ENCODE measurements around the gene ATP7B.
"Not testable (repeated sequence)": the region's sequence is repeated elsewhere in the genome, so short reads cannot be mapped to it uniquely, and the experiment has no call there.

The ATP7B gene

GRCh38 chr13:51910508-51910907 lies 100.7 kb downstream of the ATP7B start:
- TF ChIP-seq MYC (IDR thresholded peaks at IDR 0.05; ENCODE audit: low read depth, low read length) (no peak), POLR2A (IDR thresholded peaks at IDR 0.05; ENCODE audit: extremely low read depth, insufficient read length) (no peak), CTCF (IDR thresholded peaks at IDR 0.05; ENCODE audit: low read depth, low read length) (no peak)
- TF ChIP-seq, protein P1, sequence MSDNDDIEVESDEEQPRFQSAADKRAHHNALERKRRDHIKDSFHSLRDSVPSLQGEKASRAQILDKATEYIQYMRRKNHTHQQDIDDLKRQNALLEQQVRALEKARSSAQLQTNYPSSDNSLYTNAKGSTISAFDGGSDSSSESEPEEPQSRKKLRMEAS (IDR thresholded peaks at IDR 0.05; ENCODE audit: low read depth, low read length): no peak
- no peak overlapping the region for H3K4me3 ChIP-seq (ENCODE audit: low read depth, low read length)
- DNase-seq (ENCODE audit: low read depth): no peak

- not testable (repeated sequence) for DNase-seq (ENCODE audit: low read depth); H3K4me3 ChIP-seq (ENCODE audit: low read depth, low read length)
Measured at GRCh38 chr13:51909265-51909664, 102.0 kb downstream of the ATP7B start.

- H3K4me3 ChIP-seq (ENCODE audit: low read depth, low read length): no peak overlapping the region
- TF ChIP-seq MYC (IDR thresholded peaks at IDR 0.05; ENCODE audit: low read depth, low read length) (peak; percentile 54; the same call in 1 of the 2 replicates), POLR2A (IDR thresholded peaks at IDR 0.05; ENCODE audit: extremely low read depth, insufficient read length) (no peak)
- TF ChIP-seq, protein P1 (IDR thresholded peaks at IDR 0.05; ENCODE audit: low read depth, low read length): peak; percentile 69
- peak; percentile 94 for DNase-seq (ENCODE audit: low read depth)
Measured at GRCh38 chr13:51907040-51907732, 104.1 kb downstream of the ATP7B start.

- TF ChIP-seq MYC (IDR thresholded peaks at IDR 0.05; ENCODE audit: low read depth, low read length) (no peak), POLR2A (IDR thresholded peaks at IDR 0.05; ENCODE audit: extremely low read depth, insufficient read length) (no peak), CTCF (IDR thresholded peaks at IDR 0.05; ENCODE audit: low read depth, low read length) (no peak)
- TF ChIP-seq, protein P1 (IDR thresholded peaks at IDR 0.05; ENCODE audit: low read depth, low read length): no peak
- no peak for DNase-seq (ENCODE audit: low read depth)
- no peak overlapping the region for H3K4me3 ChIP-seq (ENCODE audit: low read depth, low read length)
Measured at GRCh38 chr13:51906581-51906980, 104.7 kb downstream of the ATP7B start.

DNA sequence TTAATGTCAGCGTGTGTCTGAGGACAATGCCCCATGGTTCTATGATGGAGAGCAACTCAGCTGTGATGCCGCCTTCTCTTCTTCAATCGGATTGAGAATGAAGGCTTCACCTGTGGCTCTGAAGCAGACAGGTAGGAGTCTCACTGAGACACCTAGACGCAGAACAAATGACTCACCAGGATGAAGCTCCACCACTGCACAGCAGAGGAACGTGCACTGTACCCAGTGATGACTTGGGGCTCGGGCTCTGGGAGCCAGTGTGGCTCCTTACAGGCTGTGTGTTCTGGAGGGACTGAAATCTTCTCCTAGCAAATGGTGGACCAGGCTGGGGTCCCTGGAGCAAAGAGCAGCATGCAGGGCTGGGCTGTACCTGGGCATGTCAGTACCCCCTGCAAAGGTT lies 105.5 kb downstream of the ATP7B start:
- no peak for DNase-seq (ENCODE audit: low read depth)
- no peak overlapping the region for H3K4me3 ChIP-seq (ENCODE audit: low read depth, low read length)
- TF ChIP-seq CTCF (IDR thresholded peaks at IDR 0.05; ENCODE audit: low read depth, low read length) (no peak), POLR2A (IDR thresholded peaks at IDR 0.05; ENCODE audit: extremely low read depth, insufficient read length) (no peak), MYC (IDR thresholded peaks at IDR 0.05; ENCODE audit: low read depth, low read length) (no peak)
- TF ChIP-seq, protein P1 (IDR thresholded peaks at IDR 0.05; ENCODE audit: low read depth, low read length): no peak

DNA sequence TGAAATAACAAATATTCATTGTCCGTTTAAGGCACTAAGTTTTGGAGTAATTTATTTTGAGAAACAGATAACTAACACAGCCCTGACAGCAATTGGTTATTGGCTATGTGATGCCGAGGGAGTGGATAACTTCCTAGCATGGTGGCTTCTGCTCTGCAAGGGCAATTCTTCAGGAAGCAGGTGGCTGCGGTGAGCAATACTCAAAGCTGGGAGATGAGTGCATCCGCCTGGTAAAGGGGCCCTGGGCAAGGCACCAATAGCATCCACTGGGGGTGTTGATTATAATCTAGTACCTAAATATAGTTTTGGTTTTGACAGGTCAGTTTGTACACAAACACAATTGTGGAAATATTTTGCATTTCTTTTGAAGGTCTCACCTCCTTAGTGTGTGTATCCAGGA lies 108.5 kb downstream of the ATP7B start:
- no peak overlapping the region for H3K4me3 ChIP-seq (ENCODE audit: low read depth, low read length)
- no peak for TF ChIP-seq CTCF (IDR thresholded peaks at IDR 0.05; ENCODE audit: low read depth, low read length)
- no peak for TF ChIP-seq POLR2A (IDR thresholded peaks at IDR 0.05; ENCODE audit: extremely low read depth, insufficient read length)
- no peak for TF ChIP-seq MYC (IDR thresholded peaks at IDR 0.05; ENCODE audit: low read depth, low read length)
- TF ChIP-seq, protein P1 (IDR thresholded peaks at IDR 0.05; ENCODE audit: low read depth, low read length): no peak
- DNase-seq (ENCODE audit: low read depth): no peak
